Measurements from ENCODE around the gene CPXM1. TPM values are rescaled to one million over a fixed set of nuclear protein-coding genes. Genes with fewer than 3 reads are reported as not detected.

The CPXM1 gene
- total and polyA plus RNA-seq, 10 of the 15 experiments (the other 5 are each of a cell fraction or from before 2014, with no cell fraction given): 0.22 to 3.9 (median 0.63) TPM; not detected in 2

DNA sequence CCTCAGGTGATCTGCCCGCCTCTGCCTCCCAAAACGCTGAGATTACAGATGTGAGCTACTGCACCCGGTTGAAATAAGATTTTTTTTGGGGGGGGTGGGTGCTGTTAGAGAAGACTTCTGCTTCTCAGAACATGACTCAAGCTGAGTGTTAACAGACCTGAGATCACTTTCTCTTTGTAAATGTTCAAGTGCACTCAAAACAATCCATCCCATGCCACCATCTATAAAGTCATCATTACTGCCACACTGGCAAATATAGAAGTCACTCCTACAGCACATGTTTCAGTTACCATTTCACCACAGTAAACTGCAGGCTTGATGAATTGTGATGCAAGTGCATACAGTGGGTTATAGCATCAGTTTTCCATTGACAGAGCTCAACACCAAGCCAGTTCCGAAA lies 49.1 kb upstream of the CPXM1 start:
- 89% methylated on average over 4 of the region's 4 CpGs for WGBS (ENCODE audit: insufficient coverage, insufficient replicate concordance, low lambda C conversion rate, missing lambda C conversion rate)
- RAD21 ChIA-PET (ENCODE audit: unreplicated experiment): no interaction called here
- Histone ChIP-seq H3K27me3 (replicated peaks in 1 of 2; ENCODE audit: control insufficient read depth in 2 of 2, insufficient read depth in 2 of 2, low read length in 1 of 2) (no peaks in the 10 kb centered on the region), H3K4me3 (no peak overlapping the region), H3K9ac (ENCODE audit: control insufficient read depth, insufficient read depth, low read length) (no peak overlapping the region), H2AFZ (ENCODE audit: control insufficient read depth, low read depth, low read length) (no peak overlapping the region), H3K79me2 (ENCODE audit: control insufficient read depth, insufficient read depth, low read length) (no peaks in the 10 kb centered on the region), H3K4me2 (ENCODE audit: control insufficient read depth, insufficient read depth) (no peak overlapping the region), H3K36me3 (ENCODE audit: control insufficient read depth in 2 of 2, insufficient read depth in 2 of 2, low read length in 1 of 2) (no peaks in the 10 kb centered on the region), H3K9me3 (replicated peaks; ENCODE audit: control insufficient read depth, insufficient read depth, low read length) (no peaks in the 10 kb centered on the region), H3K27ac (ENCODE audit: control insufficient read depth, insufficient read depth) (no peak overlapping the region), H3K4me1 (ENCODE audit: control insufficient read depth, insufficient read depth, low read length) (peaks cover 5% of the 10 kb centered on the region; the same call in 1 of the 2 replicates), H4K20me1 (ENCODE audit: control insufficient read depth, insufficient read depth) (no peaks in the 10 kb centered on the region)
- SMC1A ChIA-PET (ENCODE audit: uncharacterized antibody, unreplicated experiment): interaction anchor here (1.8 kb wide), 1 partner anchor 11 kb away, joined by 3 read pairs; no protein-coding TSS in a partner anchor
- FAIRE-seq (no peak), ATAC-seq (no peak), DNase-seq (ENCODE audit: low read depth, low spot score) (no peak)
- intact Hi-C loops (cut with micrococcal nuclease; ENCODE audit: unreplicated experiment): no loop called here
- no peak for TF ChIP-seq DPF2 (IDR thresholded peaks at IDR 0.05)
- no peak for TF ChIP-seq FOXM1 (IDR thresholded peaks at IDR 0.05; ENCODE audit: low read depth, low read length)
- TF ChIP-seq, protein P1, sequence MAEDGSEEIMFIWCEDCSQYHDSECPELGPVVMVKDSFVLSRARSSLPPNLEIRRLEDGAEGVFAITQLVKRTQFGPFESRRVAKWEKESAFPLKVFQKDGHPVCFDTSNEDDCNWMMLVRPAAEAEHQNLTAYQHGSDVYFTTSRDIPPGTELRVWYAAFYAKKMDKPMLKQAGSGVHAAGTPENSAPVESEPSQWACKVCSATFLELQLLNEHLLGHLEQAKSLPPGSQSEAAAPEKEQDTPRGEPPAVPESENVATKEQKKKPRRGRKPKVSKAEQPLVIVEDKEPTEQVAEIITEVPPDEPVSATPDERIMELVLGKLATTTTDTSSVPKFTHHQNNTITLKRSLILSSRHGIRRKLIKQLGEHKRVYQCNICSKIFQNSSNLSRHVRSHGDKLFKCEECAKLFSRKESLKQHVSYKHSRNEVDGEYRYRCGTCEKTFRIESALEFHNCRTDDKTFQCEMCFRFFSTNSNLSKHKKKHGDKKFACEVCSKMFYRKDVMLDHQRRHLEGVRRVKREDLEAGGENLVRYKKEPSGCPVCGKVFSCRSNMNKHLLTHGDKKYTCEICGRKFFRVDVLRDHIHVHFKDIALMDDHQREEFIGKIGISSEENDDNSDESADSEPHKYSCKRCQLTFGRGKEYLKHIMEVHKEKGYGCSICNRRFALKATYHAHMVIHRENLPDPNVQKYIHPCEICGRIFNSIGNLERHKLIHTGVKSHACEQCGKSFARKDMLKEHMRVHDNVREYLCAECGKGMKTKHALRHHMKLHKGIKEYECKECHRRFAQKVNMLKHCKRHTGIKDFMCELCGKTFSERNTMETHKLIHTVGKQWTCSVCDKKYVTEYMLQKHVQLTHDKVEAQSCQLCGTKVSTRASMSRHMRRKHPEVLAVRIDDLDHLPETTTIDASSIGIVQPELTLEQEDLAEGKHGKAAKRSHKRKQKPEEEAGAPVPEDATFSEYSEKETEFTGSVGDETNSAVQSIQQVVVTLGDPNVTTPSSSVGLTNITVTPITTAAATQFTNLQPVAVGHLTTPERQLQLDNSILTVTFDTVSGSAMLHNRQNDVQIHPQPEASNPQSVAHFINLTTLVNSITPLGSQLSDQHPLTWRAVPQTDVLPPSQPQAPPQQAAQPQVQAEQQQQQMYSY (CRISPR knock-in tag; IDR thresholded peaks at IDR 0.05): no peak
- TF ChIP-seq POLR2A (IDR thresholded peaks at IDR 0.05; ENCODE audit: low read depth, low read length): no peak
- TF ChIP-seq BHLHE40 (IDR thresholded peaks at IDR 0.05; ENCODE audit: borderline replicate concordance in 1 of 2, low read depth in 2 of 2, low read length in 1 of 2): no peak
- no peak for TF ChIP-seq NR2C1 (IDR thresholded peaks at IDR 0.05)
- TF ChIP-seq, protein P2, sequence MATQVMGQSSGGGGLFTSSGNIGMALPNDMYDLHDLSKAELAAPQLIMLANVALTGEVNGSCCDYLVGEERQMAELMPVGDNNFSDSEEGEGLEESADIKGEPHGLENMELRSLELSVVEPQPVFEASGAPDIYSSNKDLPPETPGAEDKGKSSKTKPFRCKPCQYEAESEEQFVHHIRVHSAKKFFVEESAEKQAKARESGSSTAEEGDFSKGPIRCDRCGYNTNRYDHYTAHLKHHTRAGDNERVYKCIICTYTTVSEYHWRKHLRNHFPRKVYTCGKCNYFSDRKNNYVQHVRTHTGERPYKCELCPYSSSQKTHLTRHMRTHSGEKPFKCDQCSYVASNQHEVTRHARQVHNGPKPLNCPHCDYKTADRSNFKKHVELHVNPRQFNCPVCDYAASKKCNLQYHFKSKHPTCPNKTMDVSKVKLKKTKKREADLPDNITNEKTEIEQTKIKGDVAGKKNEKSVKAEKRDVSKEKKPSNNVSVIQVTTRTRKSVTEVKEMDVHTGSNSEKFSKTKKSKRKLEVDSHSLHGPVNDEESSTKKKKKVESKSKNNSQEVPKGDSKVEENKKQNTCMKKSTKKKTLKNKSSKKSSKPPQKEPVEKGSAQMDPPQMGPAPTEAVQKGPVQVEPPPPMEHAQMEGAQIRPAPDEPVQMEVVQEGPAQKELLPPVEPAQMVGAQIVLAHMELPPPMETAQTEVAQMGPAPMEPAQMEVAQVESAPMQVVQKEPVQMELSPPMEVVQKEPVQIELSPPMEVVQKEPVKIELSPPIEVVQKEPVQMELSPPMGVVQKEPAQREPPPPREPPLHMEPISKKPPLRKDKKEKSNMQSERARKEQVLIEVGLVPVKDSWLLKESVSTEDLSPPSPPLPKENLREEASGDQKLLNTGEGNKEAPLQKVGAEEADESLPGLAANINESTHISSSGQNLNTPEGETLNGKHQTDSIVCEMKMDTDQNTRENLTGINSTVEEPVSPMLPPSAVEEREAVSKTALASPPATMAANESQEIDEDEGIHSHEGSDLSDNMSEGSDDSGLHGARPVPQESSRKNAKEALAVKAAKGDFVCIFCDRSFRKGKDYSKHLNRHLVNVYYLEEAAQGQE (IDR thresholded peaks at IDR 0.05; ENCODE audit: low read depth, low read length): no peak
- TF ChIP-seq ESRRA (IDR thresholded peaks at IDR 0.05; ENCODE audit: low read length): no peak
- no peak for TF ChIP-seq JUND (IDR thresholded peaks at IDR 0.05; ENCODE audit: low read depth, low read length)
- TF ChIP-seq CBFB (IDR thresholded peaks at IDR 0.05; ENCODE audit: low read depth): no peak
- TF ChIP-seq CBX3 (IDR thresholded peaks at IDR 0.05; ENCODE audit: borderline replicate concordance, low read depth): no peak
- TF ChIP-seq, protein P3, sequence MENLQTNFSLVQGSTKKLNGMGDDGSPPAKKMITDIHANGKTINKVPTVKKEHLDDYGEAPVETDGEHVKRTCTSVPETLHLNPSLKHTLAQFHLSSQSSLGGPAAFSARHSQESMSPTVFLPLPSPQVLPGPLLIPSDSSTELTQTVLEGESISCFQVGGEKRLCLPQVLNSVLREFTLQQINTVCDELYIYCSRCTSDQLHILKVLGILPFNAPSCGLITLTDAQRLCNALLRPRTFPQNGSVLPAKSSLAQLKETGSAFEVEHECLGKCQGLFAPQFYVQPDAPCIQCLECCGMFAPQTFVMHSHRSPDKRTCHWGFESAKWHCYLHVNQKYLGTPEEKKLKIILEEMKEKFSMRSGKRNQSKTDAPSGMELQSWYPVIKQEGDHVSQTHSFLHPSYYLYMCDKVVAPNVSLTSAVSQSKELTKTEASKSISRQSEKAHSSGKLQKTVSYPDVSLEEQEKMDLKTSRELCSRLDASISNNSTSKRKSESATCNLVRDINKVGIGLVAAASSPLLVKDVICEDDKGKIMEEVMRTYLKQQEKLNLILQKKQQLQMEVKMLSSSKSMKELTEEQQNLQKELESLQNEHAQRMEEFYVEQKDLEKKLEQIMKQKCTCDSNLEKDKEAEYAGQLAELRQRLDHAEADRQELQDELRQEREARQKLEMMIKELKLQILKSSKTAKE (IDR thresholded peaks at IDR 0.05; ENCODE audit: low read depth, poor library complexity, severe bottlenecking): no peak
- no peak for TF ChIP-seq ZNF217 (IDR thresholded peaks at IDR 0.05)
- TF ChIP-seq, protein P4, sequence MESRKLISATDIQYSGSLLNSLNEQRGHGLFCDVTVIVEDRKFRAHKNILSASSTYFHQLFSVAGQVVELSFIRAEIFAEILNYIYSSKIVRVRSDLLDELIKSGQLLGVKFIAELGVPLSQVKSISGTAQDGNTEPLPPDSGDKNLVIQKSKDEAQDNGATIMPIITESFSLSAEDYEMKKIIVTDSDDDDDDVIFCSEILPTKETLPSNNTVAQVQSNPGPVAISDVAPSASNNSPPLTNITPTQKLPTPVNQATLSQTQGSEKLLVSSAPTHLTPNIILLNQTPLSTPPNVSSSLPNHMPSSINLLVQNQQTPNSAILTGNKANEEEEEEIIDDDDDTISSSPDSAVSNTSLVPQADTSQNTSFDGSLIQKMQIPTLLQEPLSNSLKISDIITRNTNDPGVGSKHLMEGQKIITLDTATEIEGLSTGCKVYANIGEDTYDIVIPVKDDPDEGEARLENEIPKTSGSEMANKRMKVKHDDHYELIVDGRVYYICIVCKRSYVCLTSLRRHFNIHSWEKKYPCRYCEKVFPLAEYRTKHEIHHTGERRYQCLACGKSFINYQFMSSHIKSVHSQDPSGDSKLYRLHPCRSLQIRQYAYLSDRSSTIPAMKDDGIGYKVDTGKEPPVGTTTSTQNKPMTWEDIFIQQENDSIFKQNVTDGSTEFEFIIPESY (IDR thresholded peaks at IDR 0.05): no peak
- POLR2A ChIA-PET: interaction anchor here (0.6 kb wide), 1 partner anchor 353 kb away, joined by 3 read pairs; no protein-coding TSS in a partner anchor
- BruUV-seq (replicated peaks): no TSS peak
- CTCF ChIA-PET: interaction anchor here (1.4 kb wide), 1 partner anchor 9 kb away, joined by 5 read pairs; no protein-coding TSS in a partner anchor
- in situ Hi-C loops (cut with MboI): no loop called here
